CD14-positive monocyte (primary cell): ENCODE data around the gene MXRA8. TPM values are rescaled to one million over a fixed set of nuclear protein-coding genes. Genes with fewer than 3 reads are reported as not detected.
A peak's percentile ranks its signal among the peaks of the same experiment; 100 is the strongest.

Source experiments
- DNase-seq, 3 donors: peaks; one replicate each; pipeline ENCODE4 v3.0.0-alpha.2; 2011 to 2022
- H2AFZ ChIP-seq: 2 replicates; pipeline ENCODE4 v1.6.0; 2012; ENCODE audit warnings: mild to moderate bottlenecking, low read depth, low read length, inconsistent platforms; ENCODE audit not compliant: insufficient read depth, poor library complexity, severe bottlenecking
- H3K27ac ChIP-seq, 2 donors: 1 replicate in 1 of 2; 2 replicates in 1 of 2; pipeline ENCODE4 v1.5.1; 2012 to 2013; ENCODE audit warnings: low read length in 2 of 2, control low read depth in 1 of 2, inconsistent platforms in 1 of 2, low read depth in 1 of 2, mild to moderate bottlenecking in 1 of 2
- H3K27me3 ChIP-seq, 2 donors: one replicate each; pipeline versions ENCODE4 v1.6.0 to v1.6.1; 2011 to 2013; ENCODE audit warnings: low read length in 2 of 2; ENCODE audit not compliant: control insufficient read depth in 2 of 2, insufficient read depth in 2 of 2
- H3K36me3 ChIP-seq, 2 donors: replicated peaks in 1 of 2; 1 replicate in 1 of 2; 2 replicates in 1 of 2; pipeline versions ENCODE4 v1.5.1 to v1.6.1; 2012 to 2013; ENCODE audit warnings: low read length in 2 of 2, control low read depth in 1 of 2, inconsistent platforms in 1 of 2, mild to moderate bottlenecking in 1 of 2; ENCODE audit not compliant: insufficient read depth in 2 of 2, control insufficient read depth in 1 of 2
- H3K4me1 ChIP-seq, 2 donors: 1 replicate in 1 of 2; 2 replicates in 1 of 2; pipeline versions ENCODE4 v1.5.1 to v1.6.1; 2012 to 2013; ENCODE audit warnings: low read length in 2 of 2, control low read depth in 1 of 2, inconsistent platforms in 1 of 2, mild to moderate bottlenecking in 1 of 2, moderate library complexity in 1 of 2; ENCODE audit not compliant: insufficient read depth in 2 of 2, control insufficient read depth in 1 of 2
- H3K4me2 ChIP-seq: replicated peaks from 2 replicates; pipeline ENCODE3; 2012; ENCODE audit warnings: low read length, moderate library complexity, mild to moderate bottlenecking; ENCODE audit not compliant: poor library complexity, severe bottlenecking; ENCODE audit errors: extremely low read depth
- H3K4me3 ChIP-seq, 3 experiments: fragments of 200-600 bp in 1 of 3; sonication (generic) in 1 of 3; replicated peaks in 1 of 3; 1 replicate in 2 of 3; 2 replicates in 1 of 3; pipeline ENCODE4 v1.5.1; 2011 to 2013; ENCODE audit warnings: low read length in 3 of 3, mild to moderate bottlenecking in 3 of 3, control low read depth in 2 of 3, low read depth in 2 of 3, inconsistent platforms in 1 of 3, moderate library complexity in 1 of 3
- H3K79me2 ChIP-seq: 2 replicates; pipeline ENCODE4 v1.6.0; 2012; ENCODE audit warnings: mild to moderate bottlenecking, control low read depth, inconsistent platforms, low read length, moderate library complexity; ENCODE audit not compliant: insufficient read depth
- H3K9ac ChIP-seq: 2 replicates; pipeline ENCODE4 v1.6.0; 2017; ENCODE audit warnings: low read length, mild to moderate bottlenecking; ENCODE audit not compliant: insufficient read depth, poor library complexity, severe bottlenecking
- H3K9me3 ChIP-seq, 2 donors: replicated peaks in 1 of 2; 1 replicate in 1 of 2; 2 replicates in 1 of 2; pipeline versions ENCODE4 v1.5.1 to v1.6.1; 2012 to 2013; ENCODE audit warnings: low read length in 2 of 2, control low read depth in 1 of 2; ENCODE audit not compliant: control insufficient read depth in 1 of 2, insufficient read depth in 1 of 2
- H4K20me1 ChIP-seq: 2 replicates; pipeline ENCODE4 v1.6.0; 2012; ENCODE audit warnings: mild to moderate bottlenecking, low read length, control low read depth, moderate library complexity; ENCODE audit not compliant: insufficient read depth
- H3K27ac Mint-ChIP-seq, 7 donors: one replicate each; pipeline ENCODE4 v1.8.0; 2020; ENCODE audit warnings: mild to moderate bottlenecking in 7 of 7, mixed read lengths in 7 of 7, moderate library complexity in 6 of 7, inconsistent platforms in 2 of 7
- H3K27me3 Mint-ChIP-seq, 3 donors: one replicate each; pipeline ENCODE4 v1.8.0; 2021 to 2022; ENCODE audit warnings: low read depth in 3 of 3, mild to moderate bottlenecking in 3 of 3, mixed read lengths in 3 of 3, moderate library complexity in 3 of 3, inconsistent platforms in 1 of 3
- H3K36me3 Mint-ChIP-seq, 2 donors: one replicate each; pipeline ENCODE4 v1.8.0; 2020; ENCODE audit warnings: mixed read lengths in 2 of 2, inconsistent platforms in 1 of 2, mild to moderate bottlenecking in 1 of 2
- H3K4me1 Mint-ChIP-seq: one replicate; pipeline ENCODE4 v1.8.0; 2020; ENCODE audit warnings: mild to moderate bottlenecking, mixed read lengths
- H3K4me3 Mint-ChIP-seq, 2 donors: one replicate each; pipeline ENCODE4 v1.8.0; 2020; ENCODE audit warnings: mild to moderate bottlenecking in 2 of 2, mixed read lengths in 2 of 2, moderate library complexity in 1 of 2
- H3K9me3 Mint-ChIP-seq, 7 donors: one replicate each; pipeline ENCODE4 v1.8.0; 2020 to 2022; ENCODE audit warnings: mixed read lengths in 7 of 7, mild to moderate bottlenecking in 6 of 7, moderate library complexity in 6 of 7, inconsistent platforms in 2 of 7
- WGBS: methylation state at CpG from one replicate; pipeline ENCODE4 v1.1.5; 2013; ENCODE audit warnings: missing lambda C conversion rate; ENCODE audit not compliant: insufficient coverage; 5-methylcytosine and 5-hydroxymethylcytosine counted together
- intact Hi-C, 2 donors: fragments of 100-400 bp; cut with micrococcal nuclease; formaldehyde crosslinking; loops; one replicate each; pipeline versions ENCODE4 v1.15.0 to v1.15.1; 2023
- polyA plus RNA-seq, 3 donors: library from polyadenylated mRNA; depleted of rRNA in 1 of 3; unstranded in 2 of 3; stranded (reverse) in 1 of 3; fragments of 300-500 nt in 2 of 3; fragments of >200 nt in 1 of 3; fragmentation: Illumina TruSeq in 2 of 3; gene quantifications; 1 replicate in 2 of 3; 2 replicates in 1 of 3; pipeline ENCODE4 v1.2.3, GENCODE V29; 2012 to 2021
- TF ChIP-seq, protein P1 (sequence below): fragments of 200-600 bp; IDR thresholded peaks from one replicate; pipeline ENCODE4 v1.8.0; 2022; ENCODE audit warnings: antibody characterized with exemption, mild to moderate bottlenecking

The MXRA8 gene
- polyA plus RNA-seq, 3 donors = not detected

DNA sequence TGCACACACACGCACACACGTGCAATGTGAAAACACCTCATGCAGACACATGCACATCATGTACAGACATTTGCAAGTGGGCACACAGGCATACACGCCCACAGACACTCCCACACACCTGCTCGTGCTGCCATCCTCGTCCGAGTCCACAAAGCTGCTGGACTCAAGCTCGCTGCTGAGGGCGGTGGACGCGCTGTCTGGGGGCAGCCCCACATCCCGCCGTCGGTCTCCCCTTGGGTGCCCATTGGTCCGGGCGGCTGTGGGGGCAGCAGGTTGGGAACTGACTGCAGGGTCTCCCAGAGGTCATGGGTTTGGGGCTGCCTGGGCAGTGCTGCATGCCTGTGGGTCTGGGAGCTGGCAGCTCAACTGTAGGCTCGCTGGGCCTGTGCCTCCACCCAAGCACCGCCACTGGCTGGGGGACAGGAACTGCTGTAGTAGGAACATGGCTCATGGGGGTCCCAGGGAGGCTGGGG lies 16.8 kb downstream of the MXRA8 start:
- intact Hi-C loops = no loop called here
- Mint-ChIP-seq H3K4me1 (peaks cover 2% of the 10 kb centered on the region), H3K36me3 (peaks cover 21 to 44% of the 10 kb centered on the region in 2 donors), H3K27me3 (peaks cover 0 to 6% (median 0%) of the 10 kb centered on the region in 3 donors), H3K9me3 (peaks cover 0 to 1% (median 0%) of the 10 kb centered on the region in 7 donors), H3K4me3 (no peak overlapping the region), H3K27ac (no peak overlapping the region)
- Histone ChIP-seq H3K4me3 (no peak overlapping the region), H4K20me1 (peaks cover 33% of the 10 kb centered on the region), H3K9me3 (no peaks in the 10 kb centered on the region), H3K79me2 (peaks cover 10% of the 10 kb centered on the region), H3K27ac (no peak overlapping the region), H3K27me3 (no peaks in the 10 kb centered on the region), H3K9ac (no peak overlapping the region), H2AFZ (no peak overlapping the region), H3K4me1 (no peaks in the 10 kb centered on the region), H3K36me3 (peaks cover 9 to 29% of the 10 kb centered on the region in 2 donors), H3K4me2 (no peak overlapping the region)
- DNase-seq = no peak
- TF ChIP-seq, protein P1, sequence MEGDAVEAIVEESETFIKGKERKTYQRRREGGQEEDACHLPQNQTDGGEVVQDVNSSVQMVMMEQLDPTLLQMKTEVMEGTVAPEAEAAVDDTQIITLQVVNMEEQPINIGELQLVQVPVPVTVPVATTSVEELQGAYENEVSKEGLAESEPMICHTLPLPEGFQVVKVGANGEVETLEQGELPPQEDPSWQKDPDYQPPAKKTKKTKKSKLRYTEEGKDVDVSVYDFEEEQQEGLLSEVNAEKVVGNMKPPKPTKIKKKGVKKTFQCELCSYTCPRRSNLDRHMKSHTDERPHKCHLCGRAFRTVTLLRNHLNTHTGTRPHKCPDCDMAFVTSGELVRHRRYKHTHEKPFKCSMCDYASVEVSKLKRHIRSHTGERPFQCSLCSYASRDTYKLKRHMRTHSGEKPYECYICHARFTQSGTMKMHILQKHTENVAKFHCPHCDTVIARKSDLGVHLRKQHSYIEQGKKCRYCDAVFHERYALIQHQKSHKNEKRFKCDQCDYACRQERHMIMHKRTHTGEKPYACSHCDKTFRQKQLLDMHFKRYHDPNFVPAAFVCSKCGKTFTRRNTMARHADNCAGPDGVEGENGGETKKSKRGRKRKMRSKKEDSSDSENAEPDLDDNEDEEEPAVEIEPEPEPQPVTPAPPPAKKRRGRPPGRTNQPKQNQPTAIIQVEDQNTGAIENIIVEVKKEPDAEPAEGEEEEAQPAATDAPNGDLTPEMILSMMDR = no peak
- WGBS = 90% methylated on average over 17 of the region's 17 CpGs

DNA sequence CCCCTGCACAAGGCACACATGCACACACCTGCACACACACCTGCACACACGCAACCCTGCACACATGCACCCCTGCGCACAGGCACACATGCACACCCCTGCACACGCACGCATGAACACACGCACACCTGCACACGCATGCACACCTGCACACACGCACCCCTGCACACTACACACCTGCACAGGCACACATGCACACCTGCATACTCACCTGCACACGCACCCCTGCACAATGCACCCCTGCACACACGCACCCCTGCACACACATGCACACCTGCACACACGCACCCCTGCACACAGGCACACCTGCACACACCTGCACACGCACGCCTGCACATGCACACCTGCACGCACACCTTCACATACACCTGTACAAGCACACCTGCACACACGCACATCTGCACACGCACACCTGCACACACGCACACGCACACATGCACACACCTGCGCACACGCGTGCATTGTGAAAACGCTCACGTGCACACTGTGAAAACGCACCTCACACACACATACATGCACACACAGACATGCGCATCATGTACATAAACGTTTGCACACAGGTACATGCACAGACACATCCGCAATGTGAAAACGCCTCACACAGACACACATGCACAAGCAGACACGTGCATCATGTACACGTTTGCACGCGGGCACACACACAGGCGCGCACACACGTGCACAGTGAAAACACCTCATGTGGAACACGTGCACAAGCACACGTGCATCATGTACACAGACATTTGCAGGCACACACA lies 17.4 kb downstream of the MXRA8 start:
- H3K27me3 ChIP-seq = no peaks in the 10 kb centered on the region
- Mint-ChIP-seq H3K9me3 (peaks cover 0 to 1% (median 0%) of the 10 kb centered on the region in 7 donors), H3K27me3 (peaks cover 0 to 6% (median 0%) of the 10 kb centered on the region in 3 donors), H3K27ac (peak overlapping the region in 1 of 7 donors; percentile 68), H3K36me3 (peaks cover 21 to 44% of the 10 kb centered on the region in 2 donors), H3K4me3 (no peak overlapping the region), H3K4me1 (no peaks in the 10 kb centered on the region)
- peaks cover 9 to 29% of the 10 kb centered on the region in 2 donors for H3K36me3 ChIP-seq
- no peak overlapping the region for H2AFZ ChIP-seq
- TF ChIP-seq, protein P1 = no peak
- intact Hi-C loops = no loop called here
- no peaks in the 10 kb centered on the region for H3K4me1 ChIP-seq
- no peak overlapping the region for H3K4me2 ChIP-seq
- DNase-seq = no peak
- WGBS = 96% methylated on average over 35 of the region's 36 CpGs
- no peaks in the 10 kb centered on the region for H3K9me3 ChIP-seq
- H3K27ac ChIP-seq = no peak overlapping the region
- no peak overlapping the region for H3K4me3 ChIP-seq
- H3K9ac ChIP-seq = no peak overlapping the region
- peaks cover 28% of the 10 kb centered on the region for H4K20me1 ChIP-seq
- H3K79me2 ChIP-seq = peaks cover 3% of the 10 kb centered on the region
